Esophagus (tissue), 2 donors: ENCODE data around the gene OSBPL10. TPM values are rescaled to one million over a fixed set of nuclear protein-coding genes. Genes with fewer than 3 reads are reported as not detected.

ENCODE experiments used
- H3K27ac ChIP-seq, 2 donors: one replicate each; pipeline ENCODE4 v1.5.1; 2013; ENCODE audit warnings: low read depth in 2 of 2, mild to moderate bottlenecking in 2 of 2, inconsistent platforms in 1 of 2, low read length in 1 of 2, moderate library complexity in 1 of 2
- H3K27me3 ChIP-seq, 2 donors: one replicate each; pipeline ENCODE4 v1.6.1; 2013; ENCODE audit warnings: low read length in 2 of 2, control low read depth in 1 of 2, mild to moderate bottlenecking in 1 of 2; ENCODE audit not compliant: insufficient read depth in 2 of 2, control insufficient read depth in 1 of 2
- H3K36me3 ChIP-seq, 2 donors: one replicate each; pipeline ENCODE4 v1.6.1; 2013; ENCODE audit warnings: low read length in 1 of 2; ENCODE audit not compliant: control insufficient read depth in 2 of 2, insufficient read depth in 2 of 2
- H3K4me1 ChIP-seq, 2 donors: one replicate each; pipeline ENCODE4 v1.6.1; 2013; ENCODE audit warnings: low read length in 1 of 2; ENCODE audit not compliant: control insufficient read depth in 2 of 2, insufficient read depth in 2 of 2
- H3K4me3 ChIP-seq, 2 donors: one replicate each; pipeline ENCODE4 v1.5.1; 2013; ENCODE audit warnings: low read length in 2 of 2, mild to moderate bottlenecking in 2 of 2, low read depth in 1 of 2, moderate library complexity in 1 of 2
- H3K9me3 ChIP-seq, 2 donors: one replicate each; pipeline ENCODE4 v1.6.1; 2013; ENCODE audit warnings: mild to moderate bottlenecking in 2 of 2, low read depth in 1 of 2, low read length in 1 of 2, moderate library complexity in 1 of 2; ENCODE audit not compliant: control insufficient read depth in 2 of 2, insufficient read depth in 1 of 2
- WGBS, 2 donors: extraction: QIAGEN DNeasy Blood & Tissue Kit; methylation state at CpG; one replicate each; pipeline ENCODE4 v1.1.7; 2013; 5-methylcytosine and 5-hydroxymethylcytosine counted together
- polyA plus RNA-seq, 2 donors: library from polyadenylated mRNA; stranded (reverse); fragments of 200-250 nt; gene quantifications; one replicate each; pipeline ENCODE4 v1.2.3, GENCODE V29; 2013
- donor health status: healthy with polysubstance abuse.
- donor health status: Bipolar disorder and iron deficiency.

The OSBPL10 gene
- polyA plus RNA-seq, 2 donors: 6.4 to 9.0 TPM

DNA sequence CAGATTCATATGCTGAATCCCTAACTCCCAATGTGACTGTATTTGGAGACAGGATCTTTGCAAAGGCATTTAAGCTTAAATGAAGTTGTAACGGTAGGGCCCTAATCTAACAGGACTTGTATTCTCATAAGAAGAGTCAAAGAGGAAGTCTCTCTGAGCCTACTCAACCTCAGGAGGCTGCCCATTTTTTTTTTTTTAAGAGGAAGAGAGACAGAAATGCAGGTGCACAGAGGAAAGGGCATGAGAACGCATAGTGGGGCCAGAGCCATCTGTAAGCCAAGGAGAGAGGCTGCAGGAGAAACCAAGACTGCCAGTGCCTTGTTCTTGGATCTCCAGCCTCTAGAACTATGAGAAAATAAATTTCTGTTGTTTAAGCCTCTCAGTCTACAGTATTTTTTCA lies 28.9 kb upstream of the OSBPL10 start:
- Histone ChIP-seq H3K9me3 (peaks cover 0 to 2% of the 10 kb centered on the region in 2 donors), H3K4me3 (no peak overlapping the region), H3K27me3 (no peaks in the 10 kb centered on the region), H3K36me3 (no peaks in the 10 kb centered on the region), H3K4me1 (no peaks in the 10 kb centered on the region), H3K27ac (no peak overlapping the region)
- WGBS, 2 donors: 83 to 85% methylated on average over 2 of the region's 2 CpGs

DNA sequence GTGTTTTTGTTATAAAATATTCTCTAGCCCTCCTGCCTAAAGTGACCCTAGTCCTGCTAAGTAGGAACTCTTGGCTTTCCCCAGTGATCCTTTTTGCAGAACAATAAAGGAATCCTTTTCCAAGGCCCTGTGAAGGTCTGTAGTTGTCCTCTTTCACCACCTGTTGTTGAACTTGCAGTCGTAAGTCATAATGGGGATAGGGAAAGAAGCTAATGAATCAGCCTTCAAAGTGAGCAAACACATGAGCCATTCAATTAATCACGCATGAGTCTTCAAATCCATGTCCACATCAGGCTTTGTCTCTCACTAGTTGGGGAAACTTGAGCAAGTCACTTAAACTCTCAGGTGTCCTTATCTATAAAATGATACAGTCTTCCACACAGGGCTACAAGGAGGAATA lies 28.0 kb upstream of the OSBPL10 start:
- Histone ChIP-seq H3K4me1 (peaks cover 0 to 1% of the 10 kb centered on the region in 2 donors), H3K27me3 (no peaks in the 10 kb centered on the region), H3K27ac (no peak overlapping the region), H3K4me3 (no peak overlapping the region), H3K36me3 (no peaks in the 10 kb centered on the region), H3K9me3 (peaks cover 0 to 2% of the 10 kb centered on the region in 2 donors)
- 69 to 70% methylated on average over 2 of the region's 2 CpGs for WGBS, 2 donors

DNA sequence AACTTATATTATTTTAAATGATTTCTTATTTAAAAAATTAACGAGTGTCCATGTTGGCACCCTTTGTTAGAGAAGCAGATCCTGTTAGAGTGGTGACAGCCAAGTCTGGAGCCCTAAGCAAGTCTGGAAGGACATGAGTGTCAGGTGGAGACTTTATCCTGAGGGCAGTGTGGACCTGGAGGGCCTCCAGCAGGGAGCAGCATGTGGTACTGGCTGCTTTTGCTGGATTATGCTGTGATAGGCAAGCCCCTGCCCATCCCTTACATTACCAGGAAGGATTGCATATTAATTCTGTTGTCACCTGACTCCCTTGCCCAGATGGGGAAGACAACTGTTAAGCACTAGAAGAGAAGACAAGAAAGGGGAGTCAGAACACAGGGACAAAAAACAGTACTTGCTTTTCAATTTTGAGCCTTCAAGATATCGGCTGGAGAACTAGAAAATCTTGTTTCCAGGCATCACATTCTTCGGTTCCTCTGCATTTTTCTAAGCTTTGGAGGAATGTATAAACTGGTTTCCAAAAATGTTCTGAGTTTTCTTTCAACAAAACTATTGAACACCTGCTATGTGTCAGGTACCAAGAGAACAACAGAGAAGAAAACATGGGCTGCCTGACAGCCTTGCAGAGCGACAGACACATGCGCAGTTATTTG lies 23.2 kb upstream of the OSBPL10 start:
- H3K36me3 ChIP-seq: no peaks in the 10 kb centered on the region
- H3K27me3 ChIP-seq: no peaks in the 10 kb centered on the region
- H3K27ac ChIP-seq: no peak overlapping the region
- H3K4me3 ChIP-seq: no peak overlapping the region
- no peaks in the 10 kb centered on the region for H3K9me3 ChIP-seq
- 56 to 60% methylated on average over 5 of the region's 5 CpGs for WGBS, 2 donors
- peaks cover 0 to 3% of the 10 kb centered on the region in 2 donors for H3K4me1 ChIP-seq

DNA sequence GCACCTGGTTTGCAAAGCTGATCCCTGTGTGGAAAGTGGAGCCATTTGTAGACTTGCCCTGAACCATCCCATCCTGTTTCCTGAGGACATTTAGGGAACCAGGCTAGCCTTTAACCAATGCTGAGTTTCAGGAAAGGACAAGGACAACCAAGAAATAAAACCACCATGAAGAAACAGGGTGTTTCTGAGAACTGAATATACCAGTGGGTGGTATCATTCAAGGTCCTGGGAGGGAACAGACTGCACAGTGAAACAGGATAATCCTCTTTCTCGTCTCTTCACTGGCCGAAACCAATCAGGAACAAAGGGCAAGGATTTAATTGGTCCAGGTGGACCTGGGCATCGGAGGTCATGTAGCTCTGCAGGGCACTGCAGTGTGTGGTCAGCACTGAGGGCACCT lies 22.3 kb upstream of the OSBPL10 start:
- no peaks in the 10 kb centered on the region for H3K36me3 ChIP-seq
- H3K4me1 ChIP-seq: peaks cover 0 to 3% of the 10 kb centered on the region in 2 donors
- no peak overlapping the region for H3K27ac ChIP-seq
- H3K27me3 ChIP-seq: no peaks in the 10 kb centered on the region
- H3K9me3 ChIP-seq: no peaks in the 10 kb centered on the region
- no peak overlapping the region for H3K4me3 ChIP-seq
- 83 to 89% methylated on average over 3 of the region's 3 CpGs for WGBS, 2 donors

DNA sequence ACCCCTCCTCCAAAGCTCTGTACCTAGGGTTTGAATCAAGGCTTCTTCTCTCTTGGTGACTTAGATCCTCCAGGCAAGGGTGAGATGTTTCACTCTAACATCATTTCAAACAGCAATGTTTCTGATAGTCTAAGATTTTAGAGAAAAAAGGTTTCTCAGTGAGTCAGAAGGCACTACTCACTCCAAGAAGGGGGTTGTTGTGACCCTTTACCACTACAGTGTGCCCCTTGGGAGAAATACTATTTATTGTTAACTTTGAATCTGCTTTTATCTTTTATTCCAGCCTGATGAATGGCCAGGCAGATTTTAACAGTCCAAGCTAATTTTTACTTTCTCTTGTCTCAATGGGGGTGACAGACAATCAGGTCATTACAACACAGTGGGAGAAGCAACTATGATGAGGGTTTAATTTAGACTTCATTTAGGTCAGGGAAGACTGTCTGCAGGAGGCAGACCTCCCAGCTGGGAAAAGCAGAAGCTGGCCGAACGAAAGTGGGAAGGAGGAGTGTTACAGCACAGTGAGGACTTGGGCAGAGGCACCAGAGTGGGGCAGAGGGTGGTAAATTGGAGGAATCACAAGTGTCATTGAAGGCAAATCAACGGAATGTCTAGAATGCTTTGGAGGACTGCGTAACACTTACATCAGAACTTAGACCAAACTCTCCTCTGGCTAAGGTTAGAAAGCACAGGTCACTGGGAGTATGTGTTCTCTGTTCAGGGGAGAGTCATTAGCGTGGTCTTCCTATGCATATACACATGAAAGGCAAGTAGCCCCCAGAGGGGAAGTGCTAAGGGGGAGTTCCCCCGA lies 21.7 kb upstream of the OSBPL10 start:
- H3K27ac ChIP-seq: no peak overlapping the region
- H3K27me3 ChIP-seq: no peaks in the 10 kb centered on the region
- H3K4me3 ChIP-seq: no peak overlapping the region
- no peaks in the 10 kb centered on the region for H3K9me3 ChIP-seq
- peaks cover 0 to 3% of the 10 kb centered on the region in 2 donors for H3K4me1 ChIP-seq
- 73 to 77% methylated on average over 6 of the region's 6 CpGs for WGBS, 2 donors
- no peaks in the 10 kb centered on the region for H3K36me3 ChIP-seq

DNA sequence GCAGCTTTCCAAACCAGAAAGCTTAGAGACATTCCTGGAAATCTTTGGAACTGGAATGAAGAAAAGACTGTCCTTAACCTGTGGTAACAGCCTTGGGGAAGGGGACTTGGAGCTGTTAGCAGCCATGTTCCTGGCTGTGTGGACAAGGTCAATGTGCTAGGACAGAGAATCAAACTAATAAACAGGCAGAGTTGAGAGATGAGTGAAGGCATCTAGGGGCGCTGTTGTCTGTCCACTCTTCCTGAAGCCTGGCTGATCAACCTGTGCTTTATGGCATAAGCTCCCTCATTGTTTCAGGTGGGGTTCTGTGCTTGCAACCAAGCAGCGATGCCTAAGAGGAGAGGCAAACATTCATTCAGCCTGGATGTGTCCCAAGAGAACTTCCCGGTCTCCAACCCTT lies 19.8 kb upstream of the OSBPL10 start:
- Histone ChIP-seq H3K4me1 (peaks cover 0 to 3% of the 10 kb centered on the region in 2 donors), H3K27ac (no peak overlapping the region), H3K4me3 (no peak overlapping the region), H3K27me3 (no peaks in the 10 kb centered on the region), H3K36me3 (no peaks in the 10 kb centered on the region), H3K9me3 (no peaks in the 10 kb centered on the region)
- WGBS, 2 donors: 87 to 90% methylated on average over 3 of the region's 3 CpGs

DNA sequence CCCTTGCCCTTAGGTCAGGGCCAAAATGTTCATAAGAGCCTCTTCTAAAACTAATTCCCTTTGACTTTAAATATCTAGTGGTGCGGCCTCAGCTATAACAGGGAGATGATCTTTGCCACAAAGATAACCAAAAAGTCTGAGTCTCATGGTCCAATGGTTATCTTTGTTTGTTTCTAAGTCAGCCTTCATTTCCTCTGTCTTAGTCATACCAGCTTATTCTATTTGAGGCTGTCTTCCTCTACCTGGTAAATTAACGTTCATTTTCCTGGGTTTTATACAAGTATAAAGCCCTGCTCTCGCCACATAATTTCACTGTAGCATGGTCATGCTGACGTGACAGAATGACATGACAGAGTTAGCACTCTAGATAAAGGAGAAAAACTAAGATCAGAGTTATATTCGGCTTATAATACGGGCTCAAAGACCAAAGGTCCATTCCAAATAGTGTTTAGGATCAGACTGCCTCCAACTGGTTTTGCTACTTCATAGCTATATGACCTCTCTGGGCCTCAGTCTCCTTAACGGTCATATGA lies 18.9 kb upstream of the OSBPL10 start:
- Histone ChIP-seq H3K27me3 (no peaks in the 10 kb centered on the region), H3K27ac (no peak overlapping the region), H3K9me3 (no peaks in the 10 kb centered on the region), H3K36me3 (no peaks in the 10 kb centered on the region), H3K4me1 (peaks cover 0 to 3% of the 10 kb centered on the region in 2 donors), H3K4me3 (no peak overlapping the region)
- WGBS, 2 donors: 79 to 82% methylated on average over 7 of the region's 7 CpGs

DNA sequence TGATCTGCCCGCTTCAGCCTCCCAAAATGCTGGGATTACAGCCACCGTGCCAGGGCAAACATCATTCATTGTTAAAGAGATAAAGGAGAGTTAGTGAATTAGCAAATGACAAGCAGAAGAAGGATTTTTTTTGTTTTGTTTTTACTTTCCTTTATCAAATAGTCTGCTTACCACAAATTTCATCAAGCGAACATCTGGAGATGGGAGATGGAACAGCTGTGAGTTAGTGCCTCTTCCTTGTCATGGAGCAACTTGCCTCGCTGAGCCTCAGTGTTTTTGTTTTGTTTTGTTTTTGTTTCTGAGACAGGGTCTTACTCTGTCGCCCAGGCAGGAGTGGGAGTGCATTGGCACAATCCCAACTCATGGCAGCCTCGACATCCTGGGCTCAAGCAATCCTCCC lies 16.4 kb upstream of the OSBPL10 start:
- Histone ChIP-seq H3K9me3 (peaks cover 0 to under 1% of the 10 kb centered on the region in 2 donors), H3K4me1 (no peaks in the 10 kb centered on the region), H3K36me3 (no peaks in the 10 kb centered on the region), H3K27ac (no peak overlapping the region), H3K27me3 (no peaks in the 10 kb centered on the region), H3K4me3 (no peak overlapping the region)
- 75 to 76% methylated on average over 6 of the region's 6 CpGs for WGBS, 2 donors

DNA sequence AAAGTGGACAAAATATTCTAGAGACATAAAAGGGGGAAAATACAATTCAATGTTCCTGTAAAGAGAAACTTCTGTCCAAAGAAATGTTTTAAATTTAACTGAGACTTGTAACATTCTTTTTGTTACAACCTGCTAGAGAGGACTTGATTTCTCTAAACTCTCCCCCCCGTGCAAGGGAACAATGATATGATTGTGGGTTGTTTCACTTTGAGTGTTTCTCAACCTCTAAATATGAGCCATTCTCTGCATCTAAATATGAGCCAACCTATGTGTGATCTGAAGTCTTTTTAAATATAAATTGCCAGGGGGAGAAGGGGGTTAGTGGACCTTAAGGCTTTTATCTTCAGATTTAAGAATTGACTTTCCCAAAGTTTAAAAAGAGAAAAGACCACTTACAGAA lies 15.1 kb upstream of the OSBPL10 start:
- Histone ChIP-seq H3K4me1 (no peaks in the 10 kb centered on the region), H3K9me3 (peaks cover 0 to 3% of the 10 kb centered on the region in 2 donors), H3K27ac (no peak overlapping the region), H3K27me3 (no peaks in the 10 kb centered on the region), H3K36me3 (no peaks in the 10 kb centered on the region), H3K4me3 (no peak overlapping the region)
- WGBS, 2 donors: 73 to 74% methylated on average over 1 of the region's 1 CpG
